Ishikawa (cell line): ENCODE results near the gene RHCE.

Source experiments
- CEBPB ChIP-seq: IDR thresholded peaks from 2 replicates; pipeline ENCODE4 v1.6.1; 2012
- CREB1 ChIP-seq: IDR thresholded peaks from 2 replicates; pipeline ENCODE4 v1.6.1; 2012; ENCODE audit warnings: low read depth
- EGR1 ChIP-seq: IDR thresholded peaks from 2 replicates; pipeline ENCODE4 v1.6.1; 2012
- EP300 ChIP-seq: IDR thresholded peaks from 2 replicates; pipeline ENCODE4 v1.6.1; 2012; ENCODE audit warnings: borderline replicate concordance
- FOXM1 ChIP-seq: IDR thresholded peaks from 2 replicates; pipeline ENCODE4 v1.6.1; 2012; ENCODE audit warnings: low read depth, borderline replicate concordance
- MAX ChIP-seq: IDR thresholded peaks from 2 replicates; pipeline ENCODE4 v1.6.1; 2012
- NFIC ChIP-seq: IDR thresholded peaks from 2 replicates; pipeline ENCODE4 v1.6.1; 2012
- RAD21 ChIP-seq: IDR thresholded peaks from 2 replicates; pipeline ENCODE4 v1.6.1; 2012; ENCODE audit warnings: low read depth
- REST ChIP-seq: IDR thresholded peaks from 2 replicates; pipeline ENCODE4 v1.6.1; 2012; ENCODE audit warnings: low read depth, mild to moderate bottlenecking
- TAF1 ChIP-seq: IDR thresholded peaks from 2 replicates; pipeline ENCODE4 v1.6.1; 2012; ENCODE audit warnings: low read depth, mild to moderate bottlenecking
- TCF12 ChIP-seq: IDR thresholded peaks from 2 replicates; pipeline ENCODE4 v1.6.1; 2012; ENCODE audit warnings: low read depth
- TEAD4 ChIP-seq: IDR thresholded peaks from 2 replicates; pipeline ENCODE4 v1.6.1; 2012
- USF1 ChIP-seq: IDR thresholded peaks from 2 replicates; pipeline ENCODE4 v1.6.1; 2012
- YY1 ChIP-seq: IDR thresholded peaks from 2 replicates; pipeline ENCODE4 v1.6.1; 2012; ENCODE audit warnings: low read depth
- ZBTB7A ChIP-seq: IDR thresholded peaks from 2 replicates; pipeline ENCODE4 v1.6.1; 2012; ENCODE audit warnings: low read depth

RHCE gene

GRCh38 chr1:25356441-25356840, 64.2 kb downstream of the RHCE start:
- TF ChIP-seq NFIC (no peak), CREB1 (no peak), TEAD4 (no peak), ZBTB7A (no peak), FOXM1 (no peak)

GRCh38 chr1:25355841-25356395, 64.7 kb downstream of the RHCE start:
- TF ChIP-seq ZBTB7A, result no peak
- TF ChIP-seq EP300, result no peak
- TF ChIP-seq USF1, result no peak
- TF ChIP-seq TEAD4, result no peak
- no peak for TF ChIP-seq FOXM1
- TF ChIP-seq CREB1, result no peak
- no peak for TF ChIP-seq REST
- TF ChIP-seq NFIC, result no peak
- no peak for TF ChIP-seq YY1
- no peak for TF ChIP-seq CEBPB
- TF ChIP-seq RAD21, result no peak
- no peak for TF ChIP-seq TCF12
- no peak for TF ChIP-seq TAF1
- TF ChIP-seq MAX, result no peak
- TF ChIP-seq EGR1, result no peak

- no peak for TF ChIP-seq CEBPB
- no peak for TF ChIP-seq FOXM1
- no peak for TF ChIP-seq REST
- TF ChIP-seq USF1, result no peak
- no peak for TF ChIP-seq NFIC
- TF ChIP-seq CREB1, result no peak
- no peak for TF ChIP-seq TCF12
- TF ChIP-seq EP300, result no peak
- no peak for TF ChIP-seq ZBTB7A
- TF ChIP-seq TAF1, result no peak
- TF ChIP-seq YY1, result no peak
- TF ChIP-seq EGR1, result no peak
- no peak for TF ChIP-seq TEAD4
- TF ChIP-seq MAX, result no peak
- TF ChIP-seq RAD21, result no peak
These were observed 71.0 kb downstream of the RHCE start for GRCh38 chr1:25349606-25350005.

- TF ChIP-seq CREB1 (no peak), EP300 (no peak), EGR1 (no peak), NFIC (no peak), USF1 (no peak), RAD21 (no peak), REST (no peak), MAX (no peak), ZBTB7A (no peak), TEAD4 (no peak), TCF12 (no peak), FOXM1 (no peak), YY1 (no peak), TAF1 (no peak), CEBPB (no peak)
These were observed 73.1 kb downstream of the RHCE start for GRCh38 chr1:25347556-25347955.
